ENCODE results near the gene HDAC5.

Gene HDAC5

DNA sequence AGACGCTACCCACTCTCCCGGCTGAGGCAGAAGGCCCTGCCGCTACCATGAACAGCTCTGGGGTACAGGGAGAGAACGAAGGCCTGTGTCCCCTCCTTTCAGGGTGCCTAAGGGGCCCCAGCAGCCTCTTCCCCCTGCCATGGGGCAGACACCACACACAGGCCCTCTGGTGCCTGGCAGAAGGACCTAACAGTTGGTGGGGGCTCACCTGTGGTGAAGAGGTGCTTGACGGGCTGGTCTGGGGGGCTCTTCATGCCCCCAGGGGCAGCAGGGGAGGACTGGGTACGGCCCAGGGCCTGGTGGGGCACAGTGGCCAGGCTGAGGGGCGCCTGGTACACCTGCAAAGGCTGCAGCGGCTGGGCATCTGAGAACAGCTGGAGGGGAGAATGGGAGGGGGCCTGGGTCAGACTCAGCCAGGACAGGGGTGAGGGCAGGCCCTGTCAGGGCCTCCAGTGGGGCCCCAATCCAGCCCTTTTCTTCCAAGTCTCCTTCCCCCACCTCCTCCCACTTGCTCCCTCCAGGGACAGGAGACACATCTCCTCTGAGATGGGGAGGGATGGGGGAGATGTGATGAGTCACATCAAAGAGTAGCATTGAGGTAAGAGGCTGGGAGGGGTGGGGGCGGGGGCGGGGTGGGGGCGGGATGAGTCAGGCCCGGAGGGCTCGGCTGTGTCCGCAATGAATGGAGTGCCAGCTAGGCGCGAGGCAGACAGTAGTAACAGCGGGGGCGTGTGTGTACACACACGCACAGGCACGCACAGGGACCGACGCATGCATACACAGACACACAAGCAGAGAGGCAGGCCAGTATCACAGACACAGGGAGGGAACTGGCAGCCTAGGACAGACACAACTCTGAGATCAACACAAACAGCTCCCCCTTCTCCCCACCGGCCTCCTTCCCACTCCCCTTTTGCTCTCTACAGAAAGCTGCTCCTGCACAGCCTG, 36.8 kb downstream of the HDAC5 start:
- DNase-seq (ENCODE audit: low spot score), result peak; percentile 98

DNA sequence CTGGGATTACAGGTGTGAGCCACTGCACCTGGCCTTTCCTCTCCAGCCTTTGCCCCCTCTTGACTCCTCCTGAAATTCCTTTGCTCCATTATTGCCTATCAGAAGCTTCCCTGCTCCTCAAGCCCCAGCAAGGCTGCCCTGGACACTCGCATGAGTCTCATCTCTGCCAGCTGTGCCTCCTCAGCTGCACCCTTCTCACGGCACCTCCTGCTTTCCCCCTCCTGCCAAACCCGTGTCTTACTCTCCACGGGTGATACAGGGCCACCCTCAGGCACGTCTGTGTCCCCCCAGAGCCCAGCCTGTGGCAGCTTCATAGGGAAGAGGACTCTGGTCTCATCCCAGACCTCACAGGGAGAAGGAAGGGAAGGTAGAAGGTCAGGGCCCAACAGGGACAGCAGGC, 37.5 kb downstream of the HDAC5 start:
- DNase-seq (ENCODE audit: low spot score), result no peak

DNA sequence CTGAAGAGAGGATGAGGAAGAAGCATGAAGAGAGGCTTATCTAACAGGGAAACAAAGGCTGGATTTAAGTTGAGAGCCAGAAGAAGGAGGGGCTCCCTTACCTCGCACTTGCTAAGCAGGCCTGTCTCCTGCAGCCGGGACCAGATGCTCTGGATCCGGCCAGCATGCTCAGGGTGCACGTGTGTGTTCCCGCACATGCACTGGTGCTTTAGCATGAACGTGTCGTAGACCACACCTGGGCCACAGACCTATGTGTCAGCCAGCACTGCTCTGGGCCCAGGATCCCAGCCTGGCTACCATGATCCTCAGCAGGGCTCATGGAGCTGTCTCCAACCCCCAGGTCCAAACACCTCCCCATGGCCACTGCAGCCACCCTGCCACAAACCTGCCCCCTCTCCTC, 38.5 kb downstream of the HDAC5 start:
- DNase-seq (ENCODE audit: low spot score), result no peak

DNA sequence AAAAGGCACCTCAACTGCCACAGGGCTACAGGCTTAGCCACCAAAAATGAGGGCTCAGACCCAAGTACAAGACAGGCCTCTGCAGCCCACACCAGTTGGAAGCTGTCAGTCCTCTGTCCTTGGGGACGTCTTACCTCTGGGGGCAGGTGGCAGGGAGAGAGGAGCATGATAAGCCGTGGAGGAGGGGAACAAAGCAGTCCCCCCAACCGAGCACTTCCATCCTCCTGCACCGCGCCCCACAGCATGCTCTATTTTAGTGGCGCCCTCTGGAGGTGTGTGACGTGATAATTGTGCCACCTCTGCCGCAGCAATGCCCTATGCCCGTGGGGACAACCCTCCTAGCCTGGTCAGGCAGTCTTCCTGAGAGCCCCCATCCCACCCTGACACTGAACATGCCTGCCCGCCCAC, 39.3 kb downstream of the HDAC5 start:
- DNase-seq (ENCODE audit: low spot score), result no peak

DNA sequence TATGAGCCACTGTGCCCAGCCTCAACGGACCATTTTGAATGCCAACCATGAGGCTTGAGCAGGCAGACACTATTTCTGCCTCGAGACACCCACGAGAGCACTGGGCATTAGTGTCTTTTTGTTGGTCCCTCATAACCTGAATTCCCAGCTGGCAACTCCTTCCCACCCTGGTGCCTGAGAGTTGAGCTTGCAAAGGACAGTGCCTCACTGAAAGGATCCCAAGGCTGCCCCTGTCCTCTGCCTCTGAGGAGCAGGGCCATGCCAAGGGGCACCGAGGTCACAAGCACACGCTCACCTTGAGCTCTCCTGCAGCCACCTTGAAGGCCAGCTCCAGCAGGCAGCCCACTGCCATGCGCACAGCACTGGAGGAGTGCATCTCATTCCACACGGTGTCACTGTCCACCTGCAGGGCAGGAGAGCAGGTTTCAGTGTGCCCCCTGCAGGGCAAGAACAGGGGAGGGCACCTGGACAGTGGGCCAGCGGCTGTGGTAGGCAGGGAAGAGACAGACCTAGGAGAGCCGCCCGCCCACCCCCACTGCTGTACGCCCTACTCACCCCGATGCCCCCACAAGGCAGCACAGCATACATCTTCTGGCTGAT, 40.1 kb downstream of the HDAC5 start:
- no peak for DNase-seq (ENCODE audit: low spot score)

DNA sequence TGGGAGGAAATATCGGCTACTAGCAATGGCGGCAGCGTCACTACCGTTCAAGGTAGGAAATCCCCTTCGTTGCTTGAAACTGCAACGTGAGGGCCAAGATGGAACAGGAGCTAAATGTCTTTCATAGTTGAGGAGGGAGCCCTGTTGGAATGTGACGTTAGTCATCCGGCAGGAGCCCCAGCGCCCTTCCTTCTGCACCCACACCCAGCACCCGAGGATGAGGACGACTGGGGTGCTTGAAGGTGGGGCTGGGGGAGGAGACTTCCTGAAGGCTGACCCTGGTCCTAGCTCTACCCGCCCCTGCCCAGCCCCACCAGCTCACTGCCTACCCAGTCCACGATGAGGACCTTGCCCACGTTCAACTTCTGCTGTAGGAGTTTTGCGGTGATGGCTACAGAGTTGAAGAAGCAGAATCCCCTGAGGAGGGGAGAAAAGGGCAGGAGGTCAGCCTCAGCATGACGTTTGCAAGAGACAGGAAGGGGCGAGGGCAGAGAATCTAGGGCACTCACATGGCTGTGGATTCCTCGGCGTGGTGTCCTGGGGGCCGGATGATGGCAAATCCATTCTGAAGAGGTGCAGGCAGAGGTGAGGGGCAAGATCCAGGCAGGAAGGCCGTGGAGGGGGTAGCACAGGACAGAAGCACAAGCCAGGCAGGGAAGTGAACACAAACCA, 41.0 kb downstream of the HDAC5 start:
- DNase-seq (ENCODE audit: low spot score), result no peak

DNA sequence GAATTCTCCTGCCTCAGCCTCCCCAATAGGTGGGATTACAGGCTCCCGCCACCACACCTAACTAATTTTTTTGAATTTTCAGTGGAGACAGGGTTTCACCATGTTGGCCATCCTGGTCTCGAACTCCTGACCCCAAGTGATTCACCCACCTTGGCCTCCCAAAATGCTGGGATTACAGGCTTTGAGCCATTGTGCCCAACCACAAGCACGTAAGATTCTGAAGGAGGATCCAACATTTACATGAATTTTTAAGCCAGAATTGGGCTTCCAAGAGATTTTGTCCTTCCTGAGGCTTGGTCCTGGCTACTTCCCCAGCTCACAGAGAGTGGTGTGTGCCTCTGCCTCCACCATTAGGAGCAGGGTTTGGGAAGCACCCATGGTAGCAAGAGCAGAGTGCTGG, 41.8 kb downstream of the HDAC5 start:
- no peak for DNase-seq (ENCODE audit: low spot score)

DNA sequence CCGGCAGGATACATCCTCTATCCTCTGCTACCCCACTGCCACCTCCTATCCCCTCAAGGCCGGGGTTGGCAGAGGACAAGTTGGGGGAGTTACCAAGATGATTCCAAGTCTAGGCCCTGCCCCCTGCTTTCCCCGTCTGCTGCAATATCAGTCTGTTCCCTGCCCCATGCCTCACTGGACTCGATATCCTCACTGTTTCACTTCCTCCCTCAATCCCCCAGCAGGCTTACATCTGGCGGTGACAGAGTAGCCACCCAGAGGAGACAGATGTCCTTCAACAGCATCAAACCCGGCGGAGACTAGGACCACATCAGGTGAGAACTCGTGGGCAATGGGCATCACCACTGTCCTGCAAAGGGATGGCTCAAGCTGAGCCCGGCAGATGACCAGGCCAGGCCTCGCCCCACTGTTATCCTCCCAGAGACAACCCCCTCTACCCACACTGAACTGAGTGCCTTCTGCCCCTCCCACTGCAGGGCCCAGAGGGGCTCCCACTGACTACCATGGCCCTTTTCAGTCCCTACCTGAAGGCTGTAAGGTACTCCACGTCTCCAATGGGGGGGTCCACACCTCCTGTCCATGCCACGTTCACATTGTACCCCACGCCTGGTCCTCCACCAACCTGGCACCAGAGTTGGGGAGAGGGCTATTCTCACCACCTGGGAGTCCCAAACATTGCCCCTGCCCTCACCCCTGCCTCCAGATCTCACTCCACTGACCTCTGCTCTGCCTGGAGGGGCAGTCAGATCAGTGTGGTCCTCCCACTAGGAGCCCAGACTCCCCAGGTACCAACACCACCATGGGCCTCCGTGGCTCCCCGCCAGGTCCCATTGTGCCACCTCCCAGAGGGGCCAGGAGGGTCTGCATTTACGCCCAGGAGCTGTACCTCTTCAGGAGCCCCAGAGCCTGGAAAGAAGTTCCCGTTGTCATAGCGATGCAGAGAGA, 43.3 kb downstream of the HDAC5 start:
- DNase-seq (ENCODE audit: low spot score), result no peak

DNA sequence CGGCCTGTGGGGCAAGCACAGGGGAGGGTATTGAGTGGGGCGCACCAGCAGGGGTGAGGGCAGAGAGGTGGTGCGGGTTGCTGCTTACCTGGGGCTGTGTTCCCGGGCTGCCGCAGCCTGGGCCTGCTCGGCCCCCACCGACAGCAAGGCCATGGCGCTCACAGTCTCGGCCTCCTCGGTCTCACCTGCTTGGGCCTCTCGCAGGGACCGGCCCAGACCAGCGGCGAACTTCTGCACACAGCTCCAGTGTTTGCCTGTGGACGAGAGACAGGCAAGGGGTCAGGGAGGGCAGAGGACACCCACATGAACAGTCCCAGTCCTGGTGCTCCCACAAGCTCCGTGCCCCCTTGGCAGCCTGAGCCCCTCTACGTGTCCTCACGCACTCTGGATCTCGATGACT, 45.0 kb downstream of the HDAC5 start:
- DNase-seq (ENCODE audit: low spot score), result no peak

DNA sequence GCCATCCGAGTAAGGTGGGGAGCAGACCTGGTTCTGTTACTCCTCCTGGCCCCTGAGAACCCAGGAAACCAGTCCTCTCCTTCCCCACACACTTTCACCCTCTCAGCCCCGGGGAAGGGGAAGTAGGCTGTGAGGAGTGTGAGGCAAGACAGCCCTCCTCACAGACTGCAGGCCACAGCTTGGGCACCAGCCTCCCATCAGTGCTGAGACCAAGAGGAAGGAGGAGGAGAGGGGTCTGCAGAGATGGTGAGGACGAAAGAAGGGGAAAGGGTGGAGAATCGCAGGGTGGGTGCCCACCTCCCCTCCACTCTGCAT, 45.9 kb downstream of the HDAC5 start:
- no peak for DNase-seq (ENCODE audit: low spot score)

DNA sequence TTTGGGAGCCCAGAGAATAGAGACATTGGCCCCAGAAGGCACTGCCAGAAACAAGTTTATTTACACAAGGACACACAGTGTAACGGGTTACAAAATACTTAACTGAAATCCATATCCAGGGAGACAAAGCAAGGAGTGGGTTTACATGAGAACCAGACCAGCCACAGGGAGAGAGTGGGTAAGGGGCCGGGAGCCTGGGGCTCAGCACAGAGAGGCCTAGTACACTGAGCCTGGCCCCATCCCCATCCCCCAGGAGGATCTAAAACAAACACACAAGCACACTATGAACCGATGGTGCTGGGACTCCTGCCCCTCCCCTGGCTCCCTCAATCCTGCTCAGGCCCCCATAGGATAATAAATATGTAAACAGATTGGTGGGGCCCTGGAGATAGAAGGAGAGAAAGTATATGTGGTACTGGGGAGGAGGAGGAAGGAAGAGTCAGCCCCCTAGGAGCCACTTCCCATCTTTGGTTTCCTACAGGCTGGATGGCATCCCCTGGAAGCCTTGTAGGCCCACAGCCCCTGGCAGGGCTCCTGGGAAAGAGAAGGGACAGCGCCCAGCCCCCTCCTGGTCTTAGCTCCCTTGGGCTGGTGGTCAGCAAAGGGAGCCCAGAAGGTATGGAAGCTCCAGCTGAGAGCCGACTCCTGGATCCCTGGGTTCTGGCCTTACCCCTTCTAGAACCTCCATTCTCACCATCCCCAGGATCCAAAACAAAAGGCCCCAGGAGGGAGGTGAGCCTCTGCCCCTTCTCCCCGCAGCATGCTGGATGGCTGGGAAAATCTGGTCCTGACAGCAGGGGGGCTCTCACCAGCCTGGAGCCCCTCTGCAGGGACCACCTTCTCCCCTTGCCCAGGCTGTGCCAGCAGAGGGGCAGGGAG, 46.5 kb downstream of the HDAC5 start:
- DNase-seq (ENCODE audit: low spot score), result no peak

DNA sequence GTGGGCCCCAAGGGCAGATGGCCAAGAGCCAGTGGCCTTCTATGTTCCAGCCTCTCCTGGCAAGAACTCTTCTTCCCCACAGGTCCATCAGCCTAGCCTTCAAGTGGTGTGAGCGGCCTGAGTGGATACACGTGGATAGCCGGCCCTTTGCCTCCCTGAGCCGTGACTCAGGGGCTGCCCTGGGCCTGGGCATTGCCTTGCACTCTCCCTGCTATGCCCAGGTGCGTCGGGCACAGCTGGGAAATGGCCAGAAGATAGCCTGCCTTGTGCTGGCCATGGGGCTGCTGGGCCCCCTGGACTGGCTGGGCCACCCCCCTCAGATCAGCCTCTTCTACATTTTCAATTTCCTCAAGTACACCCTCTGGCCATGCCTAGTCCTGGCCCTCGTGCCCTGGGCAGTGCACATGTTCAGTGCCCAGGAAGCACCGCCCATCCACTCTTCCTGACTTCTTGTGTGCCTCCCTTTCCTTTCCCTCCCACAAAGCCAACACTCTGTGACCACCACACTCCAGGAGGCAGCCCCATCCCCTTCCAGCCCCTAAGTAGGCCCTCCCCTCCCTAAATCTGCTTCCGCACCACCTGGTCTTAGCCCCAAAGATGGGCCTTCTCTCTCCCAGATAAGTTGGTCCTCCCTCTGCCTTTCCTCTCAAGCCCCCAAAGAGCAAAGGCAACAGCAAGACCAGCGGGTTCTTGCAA, 47.7 kb downstream of the HDAC5 start:
- no peak for DNase-seq (ENCODE audit: low spot score)

DNA sequence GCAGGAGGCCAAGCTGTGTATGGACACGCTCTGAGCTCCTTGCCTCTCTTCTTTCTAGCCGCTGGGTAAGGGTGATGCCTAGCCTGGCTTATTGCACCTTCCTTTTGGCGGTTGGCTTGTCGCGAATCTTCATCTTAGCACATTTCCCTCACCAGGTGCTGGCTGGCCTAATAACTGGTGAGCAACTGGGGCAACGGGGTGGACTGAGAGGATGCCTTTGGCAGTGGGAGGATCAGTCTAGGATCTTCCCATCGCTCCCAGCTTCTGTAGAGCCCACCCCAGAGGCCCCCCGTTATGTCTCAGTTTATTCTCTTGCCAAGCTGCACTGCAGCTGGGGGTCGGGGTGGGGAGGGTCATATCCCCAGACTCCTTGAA, 48.5 kb downstream of the HDAC5 start:
- no peak for DNase-seq (ENCODE audit: low spot score)

DNA sequence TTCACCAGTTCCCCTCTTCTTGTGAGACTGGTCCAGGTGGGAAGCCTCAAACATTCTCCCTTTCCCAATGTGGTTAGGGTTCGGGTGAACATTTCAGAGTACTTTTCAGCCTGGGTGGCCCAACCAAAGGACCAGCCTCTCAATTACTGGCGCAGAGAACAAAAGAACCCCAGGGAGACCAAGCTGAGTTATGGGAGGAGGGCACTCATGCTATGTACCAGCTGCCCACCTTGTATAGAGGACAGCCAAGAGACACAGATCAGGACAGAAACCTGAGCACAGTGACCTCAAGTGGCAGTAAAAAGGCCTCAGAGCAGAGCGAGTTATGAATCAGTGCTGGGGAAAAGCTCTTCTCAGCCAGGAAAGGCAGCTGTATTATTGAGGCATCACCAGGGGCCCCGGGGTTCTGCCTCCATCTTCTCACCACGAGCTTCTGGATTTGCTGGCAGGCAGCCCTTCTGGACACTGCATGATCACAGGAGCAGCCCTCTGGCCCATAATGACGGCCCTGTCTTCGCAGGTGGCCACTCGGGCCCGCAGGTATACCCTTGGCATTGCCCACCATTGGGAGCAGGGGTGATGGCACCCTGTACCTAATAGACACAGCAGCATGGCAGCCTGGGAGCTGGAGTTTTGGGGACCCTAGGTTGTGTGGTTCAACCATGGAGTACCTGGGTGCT, 49.1 kb downstream of the HDAC5 start:
- no peak for DNase-seq (ENCODE audit: low spot score)

DNA sequence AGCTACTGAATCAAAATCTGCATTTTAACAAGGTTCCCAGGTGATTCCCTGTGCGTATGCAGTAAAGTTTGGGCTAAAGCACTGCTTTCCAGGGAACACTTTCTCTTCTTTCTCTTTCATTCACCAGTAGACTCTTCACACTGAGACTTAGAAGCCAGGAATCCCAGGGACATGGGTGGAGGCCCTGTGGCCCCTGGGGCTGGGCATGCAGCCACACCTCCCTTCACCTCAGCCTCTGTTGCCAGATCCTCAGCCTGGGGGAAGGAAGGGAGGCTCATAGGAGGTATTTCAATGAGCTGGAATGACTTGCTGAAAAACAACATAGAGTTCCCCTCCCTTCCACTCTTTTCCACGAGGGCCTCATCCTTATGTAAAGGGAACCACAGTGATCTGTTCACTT, 51.7 kb downstream of the HDAC5 start:
- DNase-seq (ENCODE audit: low spot score), result no peak

DNA sequence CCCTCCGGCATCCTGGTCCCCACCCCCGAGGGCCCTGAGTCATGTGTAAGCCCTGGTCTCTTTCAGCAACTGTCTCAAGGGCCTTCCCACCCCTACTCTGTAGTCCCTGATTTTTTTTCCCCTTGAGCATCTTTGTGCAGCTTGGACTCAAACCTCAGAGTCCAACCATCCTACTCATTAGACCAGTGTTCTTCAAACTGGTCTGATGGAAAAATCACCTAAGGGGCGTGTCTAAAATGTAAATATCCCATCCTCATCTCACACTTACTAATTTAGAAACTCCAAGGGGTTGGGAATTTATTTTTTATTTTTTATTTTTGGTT, 52.3 kb downstream of the HDAC5 start:
- DNase-seq (ENCODE audit: low spot score), result peak; percentile 71

DNA sequence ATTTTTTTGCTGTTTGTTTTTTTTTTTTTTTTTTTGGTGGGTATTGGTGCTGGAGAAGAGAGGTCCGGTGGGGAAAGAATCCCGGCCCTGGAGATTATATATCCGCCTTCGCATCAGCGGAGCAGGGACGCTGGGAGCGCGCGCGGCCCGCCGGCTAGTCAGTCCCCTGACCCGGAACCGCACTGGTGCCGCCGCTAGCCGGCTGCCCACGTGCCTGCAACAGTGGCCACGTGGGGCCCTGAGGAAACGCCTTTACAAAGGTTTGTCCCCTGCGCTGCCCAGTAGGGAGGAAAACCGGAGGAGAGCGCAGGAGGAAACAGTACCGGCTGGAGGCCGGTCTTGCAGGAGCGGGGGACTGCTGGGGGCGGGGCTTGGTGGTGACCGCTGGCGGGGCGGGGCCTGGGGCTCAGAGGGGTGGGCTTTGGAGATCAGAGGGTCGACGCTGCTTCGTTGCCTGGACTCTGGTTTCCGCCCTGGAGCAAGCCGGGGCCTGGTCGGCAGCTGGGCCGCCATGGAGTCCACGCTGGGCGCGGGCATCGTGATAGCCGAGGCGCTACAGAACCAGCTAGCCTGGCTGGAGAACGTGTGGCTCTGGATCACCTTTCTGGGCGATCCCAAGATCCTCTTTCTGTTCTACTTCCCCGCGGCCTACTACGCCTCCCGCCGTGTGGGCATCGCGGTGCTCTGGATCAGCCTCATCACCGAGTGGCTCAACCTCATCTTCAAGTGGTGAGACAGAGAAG, 52.8 kb downstream of the HDAC5 start, which contains the start of gene G6PC3:
Gene G6PC3 (plus strand): TSS at position 281 of the 743 bp plus-strand sequence. CDS start 231 bp downstream, at position 512.
- DNase-seq (ENCODE audit: low spot score), result peak; percentile 97

DNA sequence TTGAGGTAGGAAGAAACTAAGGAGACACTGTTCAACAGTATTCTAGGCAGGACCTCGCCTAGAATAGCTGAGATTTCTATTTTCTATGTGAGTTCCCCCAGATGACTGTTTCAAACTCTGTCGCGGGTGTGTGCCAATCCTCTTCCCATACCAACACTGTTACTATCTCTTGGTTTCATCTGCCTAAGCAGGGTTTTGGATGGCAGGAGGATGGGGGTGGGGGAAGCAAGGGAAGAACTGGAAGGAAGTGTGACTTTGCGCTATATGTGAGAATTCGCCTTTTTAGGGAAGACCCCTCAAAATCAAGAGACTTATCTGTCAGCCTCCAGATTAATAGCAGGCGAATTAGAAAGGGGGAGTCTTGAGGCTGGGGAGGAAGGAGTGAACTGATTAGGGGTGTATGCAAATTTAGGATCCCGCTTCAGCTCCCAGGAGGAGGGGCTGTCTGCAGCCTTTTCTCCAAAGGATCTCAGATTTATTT, 53.4 kb downstream of the HDAC5 start:
- peak; percentile 20 for DNase-seq (ENCODE audit: low spot score)

DNA sequence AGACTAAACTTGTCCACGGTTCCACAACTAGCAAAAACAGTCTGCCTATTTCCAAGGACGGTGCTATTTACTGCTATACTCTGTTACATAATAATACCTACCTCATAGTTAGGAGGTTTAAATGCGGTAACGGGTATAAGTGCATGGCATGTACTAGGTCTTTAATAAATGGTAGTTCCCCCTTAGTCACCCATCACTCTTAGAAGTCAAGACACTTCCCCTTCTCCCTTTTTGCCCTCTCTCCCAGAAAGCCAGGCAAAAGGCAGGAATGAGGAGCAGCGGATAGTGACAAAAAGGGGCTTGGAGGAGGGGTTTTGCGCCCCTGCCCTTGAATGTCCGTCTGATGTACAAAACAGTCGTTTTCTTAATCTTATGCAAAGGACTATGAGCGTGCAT, 55.9 kb downstream of the HDAC5 start:
- DNase-seq (ENCODE audit: low spot score), result no peak

All from AG08395 (cell line).